ENCODE data around the gene TMEM258.

- TF ChIP-seq, protein P1, sequence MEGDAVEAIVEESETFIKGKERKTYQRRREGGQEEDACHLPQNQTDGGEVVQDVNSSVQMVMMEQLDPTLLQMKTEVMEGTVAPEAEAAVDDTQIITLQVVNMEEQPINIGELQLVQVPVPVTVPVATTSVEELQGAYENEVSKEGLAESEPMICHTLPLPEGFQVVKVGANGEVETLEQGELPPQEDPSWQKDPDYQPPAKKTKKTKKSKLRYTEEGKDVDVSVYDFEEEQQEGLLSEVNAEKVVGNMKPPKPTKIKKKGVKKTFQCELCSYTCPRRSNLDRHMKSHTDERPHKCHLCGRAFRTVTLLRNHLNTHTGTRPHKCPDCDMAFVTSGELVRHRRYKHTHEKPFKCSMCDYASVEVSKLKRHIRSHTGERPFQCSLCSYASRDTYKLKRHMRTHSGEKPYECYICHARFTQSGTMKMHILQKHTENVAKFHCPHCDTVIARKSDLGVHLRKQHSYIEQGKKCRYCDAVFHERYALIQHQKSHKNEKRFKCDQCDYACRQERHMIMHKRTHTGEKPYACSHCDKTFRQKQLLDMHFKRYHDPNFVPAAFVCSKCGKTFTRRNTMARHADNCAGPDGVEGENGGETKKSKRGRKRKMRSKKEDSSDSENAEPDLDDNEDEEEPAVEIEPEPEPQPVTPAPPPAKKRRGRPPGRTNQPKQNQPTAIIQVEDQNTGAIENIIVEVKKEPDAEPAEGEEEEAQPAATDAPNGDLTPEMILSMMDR (IDR thresholded peaks at IDR 0.05; ENCODE audit: extremely low read depth in 1 of 2, insufficient read depth in 1 of 2, low read depth in 1 of 2, low read length in 2 of 2): no peak
- no peak for TF ChIP-seq EZH2 (IDR thresholded peaks at IDR 0.05; ENCODE audit: borderline replicate concordance, low read depth, low read length, severe bottlenecking)
- no peak for TF ChIP-seq POLR2AphosphoS5 (IDR thresholded peaks at IDR 0.05; ENCODE audit: insufficient read depth, low read depth, low read length)
- TF ChIP-seq MAX (IDR thresholded peaks at IDR 0.05; ENCODE audit: insufficient read depth, insufficient read length): no peak
- no peak for TF ChIP-seq MYC (IDR thresholded peaks at IDR 0.05; ENCODE audit: low read depth, low read length)
- TF ChIP-seq JUN (IDR thresholded peaks at IDR 0.05; ENCODE audit: borderline replicate concordance, insufficient read depth, insufficient read length, low read depth): no peak
Observed at GRCh38 chr11:61771195-61771894, 21.1 kb downstream of the TMEM258 start.
